Activated CD4-positive, alpha-beta T cell treated with anti-CD3 and anti-CD28 coated beads, Interleukin-2, amount 50 U/mL, for 24 hours (primary cell): ENCODE results near the gene PRM3.
A peak's percentile ranks its signal among the peaks of the same experiment; 100 is the strongest.

ENCODE experiments used
- DNase-seq, 2 donors: peaks; one replicate each; pipeline ENCODE4 v3.0.0-alpha.2; 2020; ENCODE audit warnings: low read depth in 1 of 2, low spot score in 1 of 2

PRM3 gene

GRCh38 chr16:11229432-11229831, 44.0 kb downstream of the PRM3 start:
- no peak for DNase-seq

GRCh38 chr16:11225677-11226549, 47.5 kb downstream of the PRM3 start:
- DNase-seq, result no peak

GRCh38 chr16:11224894-11225676, 48.3 kb downstream of the PRM3 start:
- DNase-seq, result peak; percentile 65 to 84

GRCh38 chr16:11224096-11224893, 49.1 kb downstream of the PRM3 start:
- peak; percentile 21 to 43 for DNase-seq
